ENCODE data around the gene CTNNBL1.

- TF ChIP-seq CTCF (IDR thresholded peaks at IDR 0.05) (no peak), POLR2A (IDR thresholded peaks at IDR 0.05) (no peak)
Observed at GRCh38 chr20:37870294-37870693, 176.5 kb downstream of the CTNNBL1 start.

Measured in heart left ventricle (tissue), 13 donors.